LNCaP clone FGC (cell line): ENCODE measurements around the gene CACNA1D.
"Not testable (repeated sequence)": the region's sequence is repeated elsewhere in the genome, so short reads cannot be mapped to it uniquely, and the experiment has no call there.

Experiments
- DNase-seq: peaks from one replicate; pipeline ENCODE4 v3.0.0-alpha.2; 2011; ENCODE audit warnings: low read depth
- H3K4me3 ChIP-seq: 2 replicates; pipeline ENCODE4 v1.5.1; 2011; ENCODE audit warnings: mild to moderate bottlenecking, low read depth, low read length, control low read depth
- CTCF ChIP-seq: IDR thresholded peaks from 2 replicates; pipeline ENCODE4 v1.5.1; 2012; ENCODE audit warnings: mild to moderate bottlenecking; ENCODE audit not compliant: control insufficient read depth, insufficient read depth; ENCODE audit errors: extremely low read depth

The CACNA1D gene

GRCh38 chr3:53570081-53570480 is 75.7 kb downstream of the CACNA1D start:
- DNase-seq = no peak
- H3K4me3 ChIP-seq = no peak overlapping the region
- TF ChIP-seq CTCF = no peak

- H3K4me3 ChIP-seq = no peak overlapping the region
- no peak for TF ChIP-seq CTCF
- DNase-seq = no peak
Measured at GRCh38 chr3:53570709-53571108, 76.3 kb downstream of the CACNA1D start.

GRCh38 chr3:53571264-53571663 is 76.9 kb downstream of the CACNA1D start:
- TF ChIP-seq CTCF = no peak

GRCh38 chr3:53572184-53572583 is 77.8 kb downstream of the CACNA1D start:
- DNase-seq, H3K4me3 ChIP-seq: not testable (repeated sequence)

More at GRCh38 chr3:53571264-53571663, 76.9 kb downstream of the CACNA1D start:
- no peak overlapping the region for H3K4me3 ChIP-seq
- no peak for DNase-seq

- no peak overlapping the region for H3K4me3 ChIP-seq
- TF ChIP-seq CTCF = no peak
- DNase-seq = no peak
Measured at GRCh38 chr3:53577506-53577905, 83.1 kb downstream of the CACNA1D start.

GRCh38 chr3:53579636-53580035 is 85.2 kb downstream of the CACNA1D start:
- no peak for TF ChIP-seq CTCF
- no peak overlapping the region for H3K4me3 ChIP-seq
- no peak for DNase-seq

- no peak overlapping the region for H3K4me3 ChIP-seq
- TF ChIP-seq CTCF = no peak
- DNase-seq = no peak
Measured at GRCh38 chr3:53581671-53582070, 87.3 kb downstream of the CACNA1D start.

- H3K4me3 ChIP-seq = no peak overlapping the region
- no peak for TF ChIP-seq CTCF
- DNase-seq = no peak
Measured at GRCh38 chr3:53583161-53583690, 88.8 kb downstream of the CACNA1D start.
